NK-92 (cell line): ENCODE measurements around the gene CD22.

Experiments
- DNase-seq: peaks from one replicate; lab custom pipeline; 2025; ENCODE audit not compliant: unreplicated experiment; lab: John Stamatoyannopoulos, UW

The CD22 gene

DNA sequence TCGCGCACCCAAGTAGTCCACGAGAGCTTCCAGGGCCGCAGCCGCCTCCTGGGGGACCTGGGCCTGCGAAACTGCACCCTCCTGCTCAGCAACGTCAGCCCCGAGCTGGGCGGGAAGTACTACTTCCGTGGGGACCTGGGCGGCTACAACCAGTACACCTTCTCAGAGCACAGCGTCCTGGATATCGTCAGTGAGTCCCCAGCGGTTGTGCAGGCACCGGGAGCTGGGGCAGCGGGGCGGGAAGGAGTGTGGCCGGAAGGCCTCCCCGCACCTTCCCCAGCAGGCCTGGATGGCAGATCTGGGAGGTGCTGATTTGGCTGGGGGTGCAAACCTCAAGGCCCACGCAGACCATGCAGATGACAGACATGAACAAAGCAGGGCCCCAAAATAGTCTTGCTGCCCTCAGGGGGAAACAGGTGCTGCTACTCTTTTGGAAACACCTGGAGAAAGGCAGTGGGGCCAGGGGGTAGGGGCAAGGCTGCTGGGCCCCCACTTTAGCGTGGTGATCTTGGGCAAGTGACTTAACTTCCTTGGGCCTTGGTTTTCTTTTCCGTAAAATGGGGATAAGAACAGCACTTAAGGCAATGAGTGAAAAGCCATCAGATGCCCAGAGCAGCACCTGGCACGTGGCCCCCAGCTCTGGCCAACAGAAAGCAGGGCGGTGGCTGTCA lies 33.1 kb upstream of the CD22 start:
- no peak for DNase-seq

DNA sequence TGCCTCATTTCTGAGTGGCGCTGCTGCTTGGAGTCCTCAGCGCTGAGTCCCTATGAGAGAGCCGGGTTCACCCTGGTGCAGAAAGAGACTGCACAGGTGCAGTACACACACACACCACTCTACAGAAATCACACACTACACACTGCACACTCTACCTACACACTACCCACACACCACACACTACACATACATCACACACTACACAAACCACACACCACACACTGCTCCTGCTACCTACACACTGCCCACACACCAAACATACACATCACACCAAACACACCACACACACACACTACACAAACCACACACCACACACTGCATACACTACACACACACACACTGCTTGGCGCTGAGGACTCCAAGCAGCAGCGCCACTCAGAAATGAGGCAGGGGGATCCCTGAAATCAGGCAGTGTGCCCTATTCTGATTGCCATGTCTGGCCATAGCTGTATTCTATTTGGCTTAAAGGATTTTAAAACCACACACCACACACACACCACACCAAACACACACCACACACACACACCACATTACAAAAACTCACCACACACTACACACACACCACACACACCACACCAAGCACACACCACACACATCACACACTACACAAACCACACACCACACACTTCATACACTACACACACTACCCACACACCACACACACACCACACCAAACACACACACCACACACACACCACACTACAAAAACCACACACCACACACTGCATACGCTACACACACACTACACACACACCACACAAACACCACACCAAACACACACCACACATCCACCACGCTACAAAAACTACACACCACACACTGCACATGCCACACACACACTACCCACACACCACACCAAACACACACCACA lies 32.1 kb upstream of the CD22 start:
- no peak for DNase-seq

DNA sequence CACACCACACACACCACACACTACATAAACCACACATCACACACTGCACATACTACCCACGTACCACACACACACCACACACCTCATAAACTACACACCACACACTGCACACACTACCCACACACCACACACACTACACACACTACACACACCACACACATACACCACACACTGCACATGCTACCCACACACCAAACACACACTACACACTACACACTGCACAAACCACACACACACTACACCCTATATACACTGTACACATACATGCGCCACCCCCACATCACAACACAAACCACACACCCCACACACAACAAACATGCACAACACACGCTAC lies 31.5 kb upstream of the CD22 start:
- DNase-seq, result no peak

DNA sequence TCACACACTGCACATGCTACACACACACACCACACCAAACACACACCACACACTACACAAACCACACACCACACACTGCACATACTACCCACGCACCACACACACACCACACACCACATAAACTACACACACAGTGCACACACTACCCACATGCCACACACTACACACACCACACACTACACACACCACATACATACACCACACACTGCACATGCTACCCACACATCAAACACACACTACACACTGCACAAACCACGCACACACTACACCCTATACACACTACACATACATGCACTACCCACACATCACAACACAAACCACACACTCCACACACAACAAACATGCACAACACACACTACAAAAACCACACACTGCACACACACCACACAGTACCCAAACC lies 31.1 kb upstream of the CD22 start:
- no peak for DNase-seq

DNA sequence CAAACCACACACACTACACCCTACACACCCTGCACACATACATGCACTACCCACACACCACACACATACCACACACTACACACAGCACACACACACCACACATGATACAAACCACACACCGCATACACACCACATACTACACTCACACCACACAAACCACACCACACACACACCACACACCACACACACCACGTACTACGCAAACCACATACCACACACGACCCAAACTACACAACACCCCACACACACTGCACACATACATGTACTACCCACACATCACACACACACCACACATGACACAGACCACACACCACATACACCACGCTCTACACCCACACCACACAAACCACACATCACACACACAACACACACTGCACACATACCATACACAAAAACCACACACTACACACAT lies 30.4 kb upstream of the CD22 start:
- DNase-seq, result no peak

DNA sequence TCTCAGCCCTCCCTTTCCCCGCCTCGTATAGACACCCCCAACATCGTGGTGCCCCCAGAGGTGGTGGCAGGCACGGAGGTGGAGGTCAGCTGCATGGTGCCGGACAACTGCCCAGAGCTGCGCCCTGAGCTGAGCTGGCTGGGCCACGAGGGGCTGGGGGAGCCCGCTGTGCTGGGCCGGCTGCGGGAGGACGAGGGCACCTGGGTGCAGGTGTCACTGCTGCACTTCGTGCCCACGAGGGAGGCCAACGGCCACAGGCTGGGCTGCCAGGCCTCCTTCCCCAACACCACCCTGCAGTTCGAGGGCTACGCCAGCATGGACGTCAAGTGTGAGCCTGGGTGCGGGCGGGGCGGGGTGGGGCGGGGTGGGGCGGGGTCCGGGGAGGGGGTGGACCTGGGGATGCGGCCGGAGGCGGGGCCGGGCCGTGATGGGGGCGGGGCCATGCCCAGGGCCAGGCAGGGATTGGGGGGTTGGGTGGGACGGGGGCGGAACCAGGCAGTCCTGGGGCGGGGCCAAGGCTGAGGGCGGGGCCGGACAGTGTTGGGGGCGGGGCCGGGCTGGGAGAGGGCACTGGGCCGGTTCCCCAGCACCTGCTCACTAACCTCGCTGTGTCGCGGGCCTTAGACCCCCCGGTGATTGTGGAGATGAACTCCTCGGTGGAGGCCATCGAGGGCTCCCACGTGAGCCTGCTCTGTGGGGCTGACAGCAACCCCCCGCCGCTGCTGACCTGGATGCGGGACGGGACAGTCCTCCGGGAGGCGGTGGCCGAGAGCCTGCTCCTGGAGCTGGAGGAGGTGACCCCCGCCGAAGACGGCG lies 29.3 kb upstream of the CD22 start:
- DNase-seq, result no peak

DNA sequence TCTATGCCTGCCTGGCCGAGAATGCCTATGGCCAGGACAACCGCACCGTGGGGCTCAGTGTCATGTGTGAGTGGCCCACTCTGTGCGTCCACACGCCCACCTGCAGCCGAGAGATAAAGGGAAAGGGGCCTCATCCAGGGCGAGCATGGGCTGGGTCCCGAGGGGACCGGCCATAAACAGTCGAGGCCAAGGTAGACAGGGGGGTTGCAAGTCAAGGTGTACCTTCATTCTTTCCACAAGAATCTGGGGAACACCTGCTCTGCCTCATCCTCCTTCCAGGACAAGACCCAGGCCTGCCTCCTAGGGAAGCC lies 28.7 kb upstream of the CD22 start:
- no peak for DNase-seq

DNA sequence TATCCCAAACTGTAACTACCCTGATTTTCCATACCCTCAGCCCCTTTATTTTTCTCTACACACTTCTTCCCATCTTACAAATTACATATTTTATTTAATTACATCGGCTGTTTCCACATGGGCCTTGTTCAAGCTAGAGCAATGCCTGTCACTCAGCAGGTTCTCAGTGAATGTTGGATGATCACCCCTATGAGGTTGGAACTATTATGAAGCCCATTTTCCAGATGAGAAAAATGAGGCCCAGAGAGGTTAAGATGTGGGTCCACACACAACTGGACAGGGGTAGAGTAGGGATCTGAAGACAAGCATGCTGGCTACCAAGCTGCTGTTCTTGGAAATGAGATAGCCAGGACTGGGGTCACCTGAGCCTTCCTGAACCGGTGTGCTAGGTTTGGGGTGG lies 27.0 kb upstream of the CD22 start:
- no peak for DNase-seq

DNA sequence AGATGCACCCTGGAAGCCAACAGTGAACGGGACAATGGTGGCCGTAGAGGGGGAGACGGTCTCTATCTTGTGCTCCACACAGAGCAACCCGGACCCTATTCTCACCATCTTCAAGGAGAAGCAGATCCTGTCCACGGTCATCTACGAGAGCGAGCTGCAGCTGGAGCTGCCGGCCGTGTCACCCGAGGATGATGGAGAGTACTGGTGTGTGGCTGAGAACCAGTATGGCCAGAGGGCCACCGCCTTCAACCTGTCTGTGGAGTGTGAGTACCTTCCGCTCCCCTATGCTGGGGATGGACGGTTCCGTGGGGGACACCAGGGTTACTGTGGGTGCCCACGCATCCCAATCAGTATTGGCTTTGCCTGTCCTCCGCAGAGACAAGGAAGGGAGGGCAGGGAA lies 26.5 kb upstream of the CD22 start:
- DNase-seq, result no peak

DNA sequence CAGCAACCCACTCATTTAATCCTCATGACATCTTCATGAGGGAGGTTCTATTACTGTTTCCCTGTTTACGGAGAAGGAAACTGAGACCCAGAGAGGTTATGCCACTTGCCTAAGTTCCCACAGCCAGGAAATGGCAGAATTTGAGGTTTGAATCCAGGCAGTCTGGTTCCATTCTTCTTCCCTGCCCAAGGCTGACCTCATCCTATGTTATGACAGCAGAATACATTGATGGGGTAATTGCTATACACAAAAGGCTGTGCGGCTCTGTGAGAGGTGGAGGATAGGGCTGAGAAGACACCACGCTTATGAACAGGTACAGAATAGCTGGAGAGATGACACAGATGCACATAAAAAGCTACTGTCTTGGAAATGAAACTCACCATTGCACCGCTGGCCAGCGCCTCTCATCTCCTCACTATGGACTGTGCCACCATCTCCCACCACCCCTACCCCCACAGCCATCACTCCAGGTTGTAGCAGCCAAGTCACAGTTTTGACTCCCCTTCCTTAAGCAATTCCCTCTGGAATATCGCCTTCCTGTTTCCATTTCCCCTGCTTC lies 25.6 kb upstream of the CD22 start:
- no peak for DNase-seq

DNA sequence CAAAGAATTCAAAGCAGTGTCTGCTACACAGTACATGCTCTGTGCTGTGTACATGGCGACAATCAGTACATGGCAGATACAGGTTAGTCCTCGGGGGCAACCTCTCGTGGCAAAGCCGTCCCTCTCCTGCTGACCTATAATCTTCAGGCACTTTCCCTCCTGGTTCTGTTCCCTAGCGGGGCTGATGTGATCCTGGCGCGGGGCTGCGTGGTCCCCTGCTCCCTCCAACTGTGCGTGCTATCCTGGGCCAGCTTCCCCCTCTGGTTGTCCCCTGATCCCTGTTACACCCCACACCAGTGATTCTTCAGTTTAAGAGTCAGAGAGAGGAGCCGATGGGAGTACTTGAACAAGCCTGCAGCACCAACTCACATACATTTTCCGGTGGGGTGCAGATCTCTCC lies 25.0 kb upstream of the CD22 start:
- DNase-seq, result no peak

DNA sequence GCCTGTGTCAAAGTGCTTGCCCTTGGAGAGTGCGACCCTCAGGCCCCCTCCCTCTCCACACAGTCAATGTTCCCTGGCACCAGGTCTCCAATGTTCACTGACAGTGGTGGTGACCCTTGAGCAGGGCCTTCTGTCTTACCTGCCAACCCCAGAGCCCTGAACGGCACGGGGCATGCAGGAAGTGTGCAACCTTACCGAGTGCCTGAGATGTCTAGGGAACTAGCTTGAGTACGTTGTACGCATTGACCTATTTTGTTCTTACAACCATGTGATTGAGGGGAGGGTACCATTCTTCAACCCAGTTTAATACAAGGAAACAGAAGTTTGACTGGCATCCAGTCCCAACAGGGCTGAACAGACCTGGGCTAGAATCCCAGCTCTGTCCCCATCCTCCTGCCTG lies 23.8 kb upstream of the CD22 start:
- no peak for DNase-seq

DNA sequence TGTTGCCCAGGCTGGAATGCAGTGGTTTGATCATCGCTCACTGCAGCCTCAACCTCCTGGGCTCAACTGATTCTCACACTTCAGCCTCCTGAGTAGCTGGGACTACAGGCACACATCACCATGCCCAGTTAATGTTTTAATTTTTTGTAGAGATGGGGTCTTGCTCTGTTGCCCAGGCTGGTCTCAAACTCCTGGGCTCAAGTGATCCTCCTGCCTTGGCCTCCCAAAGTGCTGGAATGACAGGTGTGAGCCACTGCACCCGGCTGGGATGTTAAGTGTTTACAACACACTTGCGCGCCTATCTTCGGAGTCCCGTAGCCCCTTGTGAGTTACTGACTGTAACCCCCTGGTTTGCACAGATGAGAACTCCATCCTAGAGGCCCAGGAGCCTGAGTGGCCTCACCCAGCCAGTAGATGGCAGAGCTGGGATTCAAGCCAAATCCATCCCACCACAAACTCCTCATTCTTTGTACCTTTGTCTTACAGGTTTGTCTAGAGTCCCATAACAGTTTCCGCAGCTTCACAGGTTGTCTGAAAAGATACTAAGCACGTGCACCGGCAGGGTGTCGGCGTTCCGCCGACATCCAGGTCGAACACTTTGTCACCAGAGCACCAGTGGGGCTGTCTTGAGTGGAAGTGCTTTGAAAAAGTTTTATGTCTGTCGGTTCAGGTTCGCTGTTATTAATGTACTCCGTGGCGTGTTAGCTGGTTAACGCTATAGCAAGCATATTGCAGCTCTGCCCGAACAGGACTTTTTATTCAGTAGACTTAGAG lies 22.3 kb upstream of the CD22 start:
- no peak for DNase-seq

DNA sequence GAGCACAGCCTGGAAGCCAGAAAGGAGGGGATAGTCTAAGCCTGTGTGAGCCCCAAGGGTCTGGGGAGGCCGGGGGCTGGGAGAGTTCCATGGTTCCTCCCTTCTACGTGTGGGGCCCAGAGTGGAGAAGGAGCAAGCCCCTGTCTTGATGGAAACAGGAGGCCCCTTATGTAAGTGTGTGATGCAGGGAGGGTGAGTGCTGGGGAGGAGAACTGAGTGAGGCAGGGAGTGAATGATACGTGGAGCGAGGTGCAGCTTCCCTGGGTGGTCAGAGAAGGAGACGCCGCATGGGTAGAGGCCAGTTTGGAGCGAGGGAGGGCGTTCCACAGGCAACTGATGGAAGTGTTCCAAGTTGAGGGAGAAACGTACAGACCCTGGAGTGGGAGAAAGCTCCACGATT lies 21.1 kb upstream of the CD22 start:
- no peak for DNase-seq

DNA sequence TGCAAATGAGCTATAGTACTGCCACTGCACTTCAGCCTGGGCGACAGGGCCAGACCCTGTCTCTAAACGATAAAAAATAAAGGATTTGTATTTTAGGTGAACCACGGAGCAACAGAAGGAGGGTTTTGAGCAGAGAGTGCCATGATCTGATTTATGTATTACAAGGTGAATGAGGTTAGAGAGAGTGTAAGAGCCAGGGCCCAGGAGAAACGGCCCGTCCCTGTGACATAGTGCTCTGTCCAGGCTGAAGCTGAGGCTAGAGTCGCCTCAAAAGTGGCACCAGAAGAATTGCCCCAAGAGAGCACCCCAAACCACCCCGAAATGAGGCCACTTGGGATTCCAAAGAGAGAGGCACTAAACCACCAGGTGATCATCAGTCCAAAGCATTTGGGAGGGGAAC lies 20.1 kb upstream of the CD22 start:
- no peak for DNase-seq

DNA sequence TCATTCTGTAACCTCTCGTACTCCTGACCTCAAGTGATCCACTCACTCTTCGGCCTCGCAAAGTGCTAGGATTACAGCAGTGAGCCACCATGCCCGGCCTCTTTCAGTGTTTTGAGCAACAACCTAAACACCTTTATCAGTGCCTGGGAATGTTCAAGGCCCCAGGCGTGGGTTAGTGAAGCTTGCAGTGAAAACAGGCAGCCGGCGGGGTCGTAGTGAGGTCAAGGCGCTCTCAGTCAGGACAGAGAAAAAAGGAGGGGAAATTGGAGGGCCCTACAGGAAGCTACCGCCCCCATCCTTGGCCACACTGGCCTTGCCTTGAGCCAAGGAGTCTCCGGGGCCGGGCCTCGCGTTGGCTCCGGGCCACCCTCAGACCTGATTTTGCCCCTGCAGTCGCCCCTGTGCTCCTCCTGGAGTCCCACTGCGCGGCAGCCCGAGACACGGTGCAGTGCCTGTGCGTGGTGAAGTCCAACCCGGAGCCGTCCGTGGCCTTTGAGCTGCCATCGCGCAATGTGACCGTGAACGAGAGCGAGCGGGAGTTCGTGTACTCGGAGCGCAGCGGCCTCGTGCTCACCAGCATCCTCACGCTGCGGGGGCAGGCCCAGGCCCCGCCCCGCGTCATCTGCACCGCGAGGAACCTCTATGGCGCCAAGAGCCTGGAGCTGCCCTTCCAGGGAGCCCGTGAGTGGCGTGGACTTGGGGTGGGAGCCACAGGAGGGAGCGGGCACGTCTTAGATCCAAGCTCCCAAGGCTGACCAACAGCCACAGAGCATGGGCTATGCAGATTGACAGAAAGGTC lies 19.3 kb upstream of the CD22 start:
- DNase-seq, result no peak

DNA sequence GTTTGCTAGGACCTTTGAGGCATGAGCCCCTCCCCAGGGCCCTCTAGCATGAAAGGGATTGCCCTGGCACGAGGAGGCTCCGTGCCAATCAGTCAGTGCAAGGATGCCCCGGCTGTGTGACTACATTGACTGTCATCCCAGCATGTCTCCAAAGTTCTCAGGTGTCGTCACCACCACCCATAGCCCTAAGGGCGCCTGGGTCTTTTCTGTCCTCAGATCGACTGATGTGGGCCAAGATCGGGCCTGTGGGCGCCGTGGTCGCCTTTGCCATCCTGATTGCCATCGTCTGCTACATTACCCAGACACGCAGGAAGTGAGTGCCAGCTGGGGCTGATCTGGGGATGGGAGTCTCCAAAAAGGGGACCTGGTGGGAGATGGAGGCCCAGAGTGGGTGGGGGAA lies 18.7 kb upstream of the CD22 start:
- no peak for DNase-seq

DNA sequence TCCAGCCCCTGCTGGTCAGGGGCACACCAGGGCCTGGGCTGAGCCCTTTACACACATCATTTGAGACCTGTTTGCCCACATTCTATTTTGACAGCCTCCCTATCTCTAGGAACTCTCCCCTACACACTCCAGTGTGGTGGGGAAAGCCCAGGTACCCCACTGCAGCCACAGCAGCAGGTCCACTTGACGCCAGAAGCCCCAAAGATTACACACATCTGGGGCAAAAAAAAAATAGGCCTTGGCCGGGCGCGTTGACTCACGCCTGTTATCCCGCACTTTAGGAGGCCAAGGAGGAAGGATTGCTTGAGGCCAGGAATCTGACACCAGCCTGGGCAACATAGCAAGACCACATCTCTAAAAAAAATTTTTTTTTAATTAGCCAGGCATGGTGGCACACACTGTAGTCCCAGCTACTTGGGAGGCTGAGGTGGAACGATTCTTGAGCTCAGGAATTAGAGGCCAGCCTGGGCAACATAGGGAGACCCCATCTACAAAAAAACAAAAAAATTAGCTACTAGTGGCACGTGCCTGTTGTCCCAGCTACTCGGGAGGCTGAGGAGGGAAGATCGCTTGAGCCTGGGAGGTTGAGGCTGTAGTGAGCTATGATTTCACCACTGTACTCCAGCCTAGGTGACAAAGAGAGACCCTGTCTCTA lies 18.0 kb upstream of the CD22 start:
- DNase-seq, result no peak

DNA sequence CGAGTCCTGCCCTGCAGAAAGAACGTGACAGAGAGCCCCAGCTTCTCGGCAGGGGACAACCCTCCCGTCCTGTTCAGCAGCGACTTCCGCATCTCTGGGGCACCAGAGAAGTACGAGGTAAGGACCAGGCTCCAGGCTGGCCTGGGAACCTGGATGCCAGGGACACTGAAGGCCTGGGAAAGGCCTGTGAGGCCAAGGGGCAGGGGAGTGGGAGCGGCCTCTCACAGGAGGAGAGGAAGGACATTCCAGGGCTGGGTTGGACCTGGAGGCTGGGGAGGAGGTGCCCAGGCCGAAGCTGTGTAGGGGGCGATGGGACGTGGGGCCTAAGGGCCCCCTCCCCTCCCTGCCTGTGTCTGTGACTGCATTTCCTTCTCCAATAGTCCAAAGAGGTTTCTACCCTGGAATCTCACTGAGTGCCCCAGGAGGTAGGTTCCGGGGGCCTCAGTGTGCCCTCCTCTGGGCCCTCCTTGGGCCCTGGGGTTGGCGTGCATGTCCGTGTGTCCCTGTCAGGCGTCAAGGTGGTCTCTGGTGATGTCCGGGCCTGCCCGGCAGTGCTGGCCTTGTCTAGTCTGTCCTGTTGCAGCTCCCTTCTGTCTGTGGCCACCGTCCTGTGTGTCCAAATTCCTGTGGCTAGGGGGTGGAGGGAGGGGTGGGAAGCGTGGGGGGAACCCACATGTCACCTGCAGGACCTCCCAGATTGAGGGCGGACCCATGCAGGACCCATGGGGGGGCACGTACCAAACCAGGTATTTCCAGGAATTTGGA lies 16.9 kb upstream of the CD22 start:
- no peak for DNase-seq
